ENCODE data around the gene IPO11.

Gene IPO11

GRCh38 chr5:62593331-62593730 lies 180.8 kb downstream of the IPO11 start:
- H3K27ac ChIP-seq (ENCODE audit: low read depth, low read length): no peak overlapping the region

GRCh38 chr5:62594364-62594984 lies 181.9 kb downstream of the IPO11 start:
- Histone ChIP-seq H3K4me2 (ENCODE audit: low read depth, low read length, poor library complexity, severe bottlenecking) (no peak overlapping the region), H3K27me3 (ENCODE audit: low read length) (no peaks in the 10 kb centered on the region), H3K27ac (ENCODE audit: low read depth, low read length) (no peak overlapping the region), H3K9me3 (ENCODE audit: insufficient read depth, low read length) (no peaks in the 10 kb centered on the region), H3K79me2 (ENCODE audit: insufficient read depth, low read length) (no peaks in the 10 kb centered on the region), H3K4me3 (ENCODE audit: insufficient read depth, low read length, poor library complexity, severe bottlenecking) (no peak overlapping the region), H3F3A (ENCODE audit: insufficient read depth) (no peaks in the 10 kb centered on the region), H3K9me2 (replicated peaks; ENCODE audit: insufficient read depth, low read length) (no peaks in the 10 kb centered on the region), H2AFZ (ENCODE audit: low read depth, low read length, severe bottlenecking) (no peak overlapping the region), H3K9ac (ENCODE audit: low read length) (no peak overlapping the region), H3K36me3 (ENCODE audit: low read length) (peaks cover 7% of the 10 kb centered on the region; the same call in 1 of the 2 replicates), H4K20me1 (ENCODE audit: low read depth, low read length) (no peaks in the 10 kb centered on the region)
- TF ChIP-seq EZH2phosphoT487 (conservative IDR thresholded peaks at IDR 0.05; ENCODE audit: low read length) (no peak), CTCF (IDR thresholded peaks at IDR 0.05; ENCODE audit: insufficient read depth, low read length, poor library complexity, severe bottlenecking) (no peak)

More at GRCh38 chr5:62593331-62593730, 180.8 kb downstream of the IPO11 start:
- Histone ChIP-seq H4K20me1 (ENCODE audit: low read depth, low read length) (no peaks in the 10 kb centered on the region), H3F3A (ENCODE audit: insufficient read depth) (no peaks in the 10 kb centered on the region), H3K4me2 (ENCODE audit: low read depth, low read length, poor library complexity, severe bottlenecking) (no peak overlapping the region), H3K9me2 (replicated peaks; ENCODE audit: insufficient read depth, low read length) (no peaks in the 10 kb centered on the region), H3K79me2 (ENCODE audit: insufficient read depth, low read length) (no peaks in the 10 kb centered on the region), H3K36me3 (ENCODE audit: low read length) (peaks cover 7% of the 10 kb centered on the region; the same call in 1 of the 2 replicates), H3K9me3 (ENCODE audit: insufficient read depth, low read length) (no peaks in the 10 kb centered on the region), H3K27me3 (ENCODE audit: low read length) (no peaks in the 10 kb centered on the region), H2AFZ (ENCODE audit: low read depth, low read length, severe bottlenecking) (no peak overlapping the region), H3K9ac (ENCODE audit: low read length) (no peak overlapping the region), H3K4me3 (ENCODE audit: insufficient read depth, low read length, poor library complexity, severe bottlenecking) (no peak overlapping the region)
- TF ChIP-seq EZH2phosphoT487 (conservative IDR thresholded peaks at IDR 0.05; ENCODE audit: low read length) (no peak), CTCF (IDR thresholded peaks at IDR 0.05; ENCODE audit: insufficient read depth, low read length, poor library complexity, severe bottlenecking) (no peak)

- Histone ChIP-seq H3K4me2 (ENCODE audit: low read depth, low read length, poor library complexity, severe bottlenecking) (no peak overlapping the region), H3K36me3 (ENCODE audit: low read length) (peaks cover 7% of the 10 kb centered on the region; the same call in 1 of the 2 replicates), H3K4me3 (ENCODE audit: insufficient read depth, low read length, poor library complexity, severe bottlenecking) (no peak overlapping the region), H2AFZ (ENCODE audit: low read depth, low read length, severe bottlenecking) (no peak overlapping the region), H3K27me3 (ENCODE audit: low read length) (no peaks in the 10 kb centered on the region), H3K79me2 (ENCODE audit: insufficient read depth, low read length) (no peaks in the 10 kb centered on the region), H3F3A (ENCODE audit: insufficient read depth) (no peaks in the 10 kb centered on the region), H3K27ac (ENCODE audit: low read depth, low read length) (no peak overlapping the region), H4K20me1 (ENCODE audit: low read depth, low read length) (no peaks in the 10 kb centered on the region), H3K9me3 (ENCODE audit: insufficient read depth, low read length) (no peaks in the 10 kb centered on the region), H3K9me2 (replicated peaks; ENCODE audit: insufficient read depth, low read length) (no peaks in the 10 kb centered on the region), H3K9ac (ENCODE audit: low read length) (no peak overlapping the region)
- TF ChIP-seq CTCF (IDR thresholded peaks at IDR 0.05; ENCODE audit: insufficient read depth, low read length, poor library complexity, severe bottlenecking): no peak
- TF ChIP-seq EZH2phosphoT487 (conservative IDR thresholded peaks at IDR 0.05; ENCODE audit: low read length): no peak
These were observed 183.5 kb downstream of the IPO11 start for GRCh38 chr5:62596096-62596495.
